ENCODE results near the gene GPC1.

DNA sequence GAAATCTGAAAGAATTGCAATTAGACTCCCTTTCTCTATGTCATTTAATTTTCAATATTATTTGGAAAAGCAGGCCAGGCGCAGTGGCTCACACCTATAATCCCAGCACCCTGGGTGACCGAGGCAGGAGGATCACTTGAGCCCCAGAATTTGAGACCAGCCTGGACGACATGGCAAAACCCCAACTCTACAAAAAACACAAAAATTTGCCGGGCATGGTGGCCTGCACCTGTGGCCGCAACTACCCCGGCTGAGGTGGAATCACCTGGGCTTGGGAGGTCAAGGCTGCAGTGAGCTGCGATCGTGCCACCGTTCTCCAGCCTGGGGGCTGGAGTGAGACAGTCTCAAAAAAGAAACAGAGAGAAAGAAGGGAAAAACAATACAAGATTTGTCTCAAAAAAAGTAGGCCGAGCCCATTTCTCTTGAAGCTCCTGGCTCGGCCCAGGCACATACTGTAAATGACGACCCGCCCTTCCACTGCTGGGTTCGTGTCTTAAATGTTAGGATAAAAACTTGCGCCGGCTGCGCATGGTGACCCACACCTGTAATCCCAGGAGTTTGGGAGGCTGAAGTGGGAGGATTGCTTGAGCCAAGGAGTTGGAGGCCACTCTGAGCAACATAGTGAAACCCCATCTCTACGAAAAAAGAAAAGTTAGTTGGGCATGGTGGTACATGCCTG, 31.1 kb upstream of the GPC1 start:
- no peak for TF ChIP-seq DPF2 (IDR thresholded peaks at IDR 0.05)
- TF ChIP-seq SIN3A (IDR thresholded peaks at IDR 0.05; ENCODE audit: low read depth, low read length), result no peak
- no peak for TF ChIP-seq SP1 (IDR thresholded peaks at IDR 0.05; ENCODE audit: low read depth, low read length)
- TF ChIP-seq, protein P1, sequence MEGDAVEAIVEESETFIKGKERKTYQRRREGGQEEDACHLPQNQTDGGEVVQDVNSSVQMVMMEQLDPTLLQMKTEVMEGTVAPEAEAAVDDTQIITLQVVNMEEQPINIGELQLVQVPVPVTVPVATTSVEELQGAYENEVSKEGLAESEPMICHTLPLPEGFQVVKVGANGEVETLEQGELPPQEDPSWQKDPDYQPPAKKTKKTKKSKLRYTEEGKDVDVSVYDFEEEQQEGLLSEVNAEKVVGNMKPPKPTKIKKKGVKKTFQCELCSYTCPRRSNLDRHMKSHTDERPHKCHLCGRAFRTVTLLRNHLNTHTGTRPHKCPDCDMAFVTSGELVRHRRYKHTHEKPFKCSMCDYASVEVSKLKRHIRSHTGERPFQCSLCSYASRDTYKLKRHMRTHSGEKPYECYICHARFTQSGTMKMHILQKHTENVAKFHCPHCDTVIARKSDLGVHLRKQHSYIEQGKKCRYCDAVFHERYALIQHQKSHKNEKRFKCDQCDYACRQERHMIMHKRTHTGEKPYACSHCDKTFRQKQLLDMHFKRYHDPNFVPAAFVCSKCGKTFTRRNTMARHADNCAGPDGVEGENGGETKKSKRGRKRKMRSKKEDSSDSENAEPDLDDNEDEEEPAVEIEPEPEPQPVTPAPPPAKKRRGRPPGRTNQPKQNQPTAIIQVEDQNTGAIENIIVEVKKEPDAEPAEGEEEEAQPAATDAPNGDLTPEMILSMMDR (IDR thresholded peaks at IDR 0.05 in 2 of 3, conservative IDR thresholded peaks at IDR 0.05 in 1 of 3; ENCODE audit: control insufficient read depth in 2 of 3, extremely low read depth in 1 of 3, insufficient read depth in 1 of 3, low read depth in 3 of 3, low read length in 3 of 3), result no peak
